H1 (cell line): ENCODE data around the gene CASK. TPM values are rescaled to one million over a fixed set of nuclear protein-coding genes. Genes with fewer than 3 reads are reported as not detected.

ENCODE experiments used
- CTCF ChIA-PET: fragments of 300-600 bp; sonication (Branson Sonifier 250); formaldehyde crosslinking; loops from one replicate; lab custom pipeline; 2021; ENCODE audit not compliant: partially characterized antibody; lab: Charles Lee
- POLR2A ChIA-PET: fragments of 300-600 bp; sonication (Branson Sonifier 250); formaldehyde crosslinking; loops from one replicate; lab custom pipeline; 2021; ENCODE audit warnings: inconsistent platforms; ENCODE audit not compliant: partially characterized antibody; lab: Charles Lee
- DNase-seq, 2 experiments: peaks; one replicate each; pipeline versions ENCODE4 v3.0.0 to v3.0.0-alpha.2; 2010 to 2022; ENCODE audit warnings: low spot score in 2 of 2, low read depth in 1 of 2, mixed read lengths in 1 of 2
- FAIRE-seq: peaks from 2 replicates; lab custom pipeline; 2011; peaks lifted over from hg19 to GRCh38; lab: Jason Lieb, UNC
- H2AFZ ChIP-seq: 2 replicates; pipeline ENCODE4 v1.8.1; 2012; ENCODE audit warnings: low read length, inconsistent platforms
- H2AK5ac ChIP-seq: 2 replicates; pipeline ENCODE4 v1.6.1; 2013; ENCODE audit warnings: low read depth, low read length
- H2BK120ac ChIP-seq: replicated peaks from 2 replicates; pipeline ENCODE3; 2013; ENCODE audit warnings: low read depth, low read length, inconsistent platforms
- H2BK12ac ChIP-seq: 2 replicates; pipeline ENCODE4 v1.6.1; 2013; ENCODE audit warnings: low read depth, low read length
- H2BK15ac ChIP-seq: 2 replicates; pipeline ENCODE4 v1.6.1; 2013; ENCODE audit warnings: low read length
- H2BK20ac ChIP-seq: 2 replicates; pipeline ENCODE4 v1.6.1; 2013; ENCODE audit warnings: low read length
- H2BK5ac ChIP-seq: 2 replicates; pipeline ENCODE4 v1.6.1; 2013; ENCODE audit warnings: low read depth, low read length
- H3K14ac ChIP-seq: 2 replicates; pipeline ENCODE4 v1.6.1; 2013; ENCODE audit warnings: inconsistent platforms; ENCODE audit not compliant: insufficient read length
- H3K18ac ChIP-seq: 2 replicates; pipeline ENCODE4 v1.6.1; 2013; ENCODE audit warnings: low read length; ENCODE audit errors: extremely low read depth
- H3K23ac ChIP-seq: 2 replicates; pipeline ENCODE4 v1.6.1; 2013; ENCODE audit warnings: inconsistent platforms; ENCODE audit not compliant: insufficient read length
- H3K23me2 ChIP-seq: 2 replicates; pipeline ENCODE4 v1.6.1; 2013; ENCODE audit warnings: low read depth, low read length
- H3K27ac ChIP-seq: 2 replicates; pipeline ENCODE4 v1.6.1; 2011; ENCODE audit warnings: low read depth, low read length, inconsistent platforms
- H3K27me3 ChIP-seq, 4 experiments: replicated peaks in 1 of 4; 1 replicate in 1 of 4; 2 replicates in 3 of 4; pipeline versions ENCODE4 v1.6.1 to v1.8.1; 2011 to 2013; ENCODE audit warnings: low read length in 3 of 4, mild to moderate bottlenecking in 3 of 4, inconsistent platforms in 2 of 4, mixed read lengths in 2 of 4, moderate library complexity in 1 of 4; ENCODE audit not compliant: control insufficient read depth in 3 of 4, insufficient read depth in 3 of 4; ENCODE audit errors: extremely low read depth in 1 of 4
- H3K36me3 ChIP-seq, 4 experiments: 2 replicates each; pipeline versions ENCODE4 v1.6.1 to v1.8.1; 2011 to 2013; ENCODE audit warnings: mild to moderate bottlenecking in 4 of 4, low read length in 3 of 4, moderate library complexity in 2 of 4, control low read depth in 1 of 4, inconsistent platforms in 1 of 4; ENCODE audit not compliant: insufficient read depth in 4 of 4, control insufficient read depth in 2 of 4
- H3K4ac ChIP-seq: replicated peaks from 2 replicates; pipeline ENCODE3; 2013; ENCODE audit warnings: low read length, low read depth, mixed read lengths, inconsistent platforms; ENCODE audit not compliant: insufficient read length
- H3K4me1 ChIP-seq, 4 experiments: replicated peaks in 1 of 4; 1 replicate in 1 of 4; 2 replicates in 3 of 4; pipeline versions ENCODE4 v1.6.1 to v1.8.1; 2011 to 2013; ENCODE audit warnings: low read length in 3 of 4, inconsistent platforms in 2 of 4, mixed read lengths in 1 of 4; ENCODE audit not compliant: insufficient read depth in 4 of 4, control insufficient read depth in 3 of 4
- H3K4me2 ChIP-seq, 2 experiments: 2 replicates each; pipeline versions ENCODE4 v1.6.1 to v1.8.1; 2011 to 2013; ENCODE audit warnings: low read depth in 2 of 2, low read length in 2 of 2, control low read depth in 1 of 2, inconsistent platforms in 1 of 2, mild to moderate bottlenecking in 1 of 2; ENCODE audit not compliant: insufficient read depth in 1 of 2
- H3K4me3 ChIP-seq, 4 experiments: fragments of 200-600, 300-600 bp in 1 of 4; sonication (generic), shearing (Covaris generic), sonication (Bioruptor Twin) in 1 of 4; 2 replicates each; pipeline versions ENCODE4 v1.5.1 to v1.8.1; 2011 to 2016; ENCODE audit warnings: low read length in 4 of 4, low read depth in 3 of 4, control low read depth in 2 of 4, inconsistent platforms in 2 of 4, mild to moderate bottlenecking in 2 of 4, mixed read lengths in 1 of 4, moderate library complexity in 1 of 4; ENCODE audit not compliant: insufficient read depth in 2 of 4; ENCODE audit errors: extremely low read depth in 1 of 4
- H3K56ac ChIP-seq: replicated peaks from 2 replicates; pipeline ENCODE3; 2013; ENCODE audit warnings: low read depth, mild to moderate bottlenecking, mixed read lengths, low read length, inconsistent platforms; ENCODE audit not compliant: insufficient read length
- H3K79me1 ChIP-seq: 2 replicates; pipeline ENCODE4 v1.6.1; 2013; ENCODE audit warnings: low read depth, low read length, control low read depth
- H3K79me2 ChIP-seq, 2 experiments: 2 replicates each; pipeline versions ENCODE4 v1.6.1 to v1.8.1; 2012 to 2013; ENCODE audit warnings: low read length in 2 of 2, mild to moderate bottlenecking in 2 of 2, inconsistent platforms in 1 of 2; ENCODE audit not compliant: insufficient read depth in 2 of 2, control insufficient read depth in 1 of 2
- H3K9ac ChIP-seq, 4 experiments: replicated peaks in 1 of 4; 1 replicate in 1 of 4; 2 replicates in 3 of 4; pipeline versions ENCODE4 v1.6.1 to v1.8.1; 2011 to 2013; ENCODE audit warnings: low read depth in 3 of 4, low read length in 3 of 4, control low read depth in 2 of 4, mild to moderate bottlenecking in 2 of 4, moderate library complexity in 2 of 4, inconsistent platforms in 1 of 4; ENCODE audit errors: extremely low read depth in 1 of 4
- H3K9me3 ChIP-seq, 2 experiments: 2 replicates each; pipeline versions ENCODE4 v1.6.1 to v1.8.1; 2012 to 2013; ENCODE audit warnings: mild to moderate bottlenecking in 2 of 2, moderate library complexity in 2 of 2, control low read depth in 1 of 2, inconsistent platforms in 1 of 2, low read depth in 1 of 2, low read length in 1 of 2, mixed read lengths in 1 of 2; ENCODE audit not compliant: insufficient read depth in 2 of 2
- H4K20me1 ChIP-seq, 2 experiments: replicated peaks in 1 of 2; 2 replicates each; pipeline versions ENCODE3 to v1.8.1; 2011 to 2013; ENCODE audit warnings: inconsistent platforms in 2 of 2, low read length in 2 of 2, mild to moderate bottlenecking in 1 of 2; ENCODE audit not compliant: insufficient read depth in 2 of 2, control insufficient read depth in 1 of 2
- H4K5ac ChIP-seq: 2 replicates; pipeline ENCODE4 v1.6.1; 2013; ENCODE audit warnings: low read length, low read depth, mixed read lengths, inconsistent platforms; ENCODE audit not compliant: insufficient read length
- H4K8ac ChIP-seq: 2 replicates; pipeline ENCODE4 v1.8.0; 2013; ENCODE audit warnings: mild to moderate bottlenecking, moderate library complexity, low read length, inconsistent platforms; ENCODE audit not compliant: insufficient read depth; ENCODE audit errors: extremely low read depth
- H4K91ac ChIP-seq: replicated peaks from 2 replicates; pipeline ENCODE3; 2013; ENCODE audit warnings: low read length, mixed read lengths, inconsistent platforms; ENCODE audit not compliant: insufficient read length
- BCL11A ChIP-seq, 2 experiments: IDR thresholded peaks; one replicate each; pipeline ENCODE4 v1.6.1; 2011; ENCODE audit warnings: low read depth in 2 of 2, low read length in 2 of 2, mild to moderate bottlenecking in 2 of 2
- HDAC2 ChIP-seq, 2 experiments: fragments of 300-600 bp in 1 of 2; sonication (generic) in 1 of 2; IDR thresholded peaks; 2 replicates each; pipeline ENCODE4 v1.6.1; 2011 to 2012; ENCODE audit warnings: low read depth in 2 of 2, low read length in 2 of 2, mild to moderate bottlenecking in 2 of 2, moderate library complexity in 2 of 2, borderline replicate concordance in 1 of 2, inconsistent platforms in 1 of 2
- JUN ChIP-seq: IDR thresholded peaks from 2 replicates; pipeline ENCODE4 v1.6.1; 2011; ENCODE audit warnings: low read depth, mild to moderate bottlenecking, improper control_type of control experiment, low read length
- PHF8 ChIP-seq: fragments of 200-600 bp; sonication (generic); conservative IDR thresholded peaks from 2 replicates; pipeline ENCODE4 v1.7.1; 2012; ENCODE audit warnings: low read depth, mild to moderate bottlenecking, inconsistent platforms, low read length, moderate library complexity
- SP2 ChIP-seq: IDR thresholded peaks from 2 replicates; pipeline ENCODE4 v1.6.1; 2012; ENCODE audit warnings: mild to moderate bottlenecking, low read length, inconsistent platforms
- TAF7 ChIP-seq: optimal IDR thresholded peaks from 2 replicates; pipeline ENCODE3; 2011; ENCODE audit warnings: low read depth, mild to moderate bottlenecking, inconsistent platforms, low read length, moderate library complexity, borderline replicate concordance
- TCF12 ChIP-seq: IDR thresholded peaks from 2 replicates; pipeline ENCODE4 v1.6.1; 2011; ENCODE audit warnings: low read depth, mild to moderate bottlenecking, low read length
- ZNF274 ChIP-seq: IDR thresholded peaks from 2 replicates; pipeline ENCODE4 v1.7.0; 2012; ENCODE audit warnings: low read length, borderline replicate concordance; ENCODE audit errors: extremely low read depth
- WGBS, 2 experiments: shearing (Covaris generic) in 1 of 2; methylation state at CpG; one replicate each; pipeline versions ENCODE4 v1.1.6 to v1.1.7; 2013 to 2015; ENCODE audit warnings: low lambda C conversion rate in 2 of 2, mixed read lengths in 2 of 2, inconsistent platforms in 1 of 2, low coverage in 1 of 2, missing lambda C conversion rate in 1 of 2; ENCODE audit not compliant: insufficient replicate concordance in 2 of 2, insufficient coverage in 1 of 2, insufficient read length in 1 of 2; ENCODE audit errors: extremely low coverage in 1 of 2, missing lambda C conversion rate in 1 of 2; 5-methylcytosine and 5-hydroxymethylcytosine counted together
- polyA plus RNA-seq, 7 experiments: library from polyadenylated mRNA; depleted of rRNA in 3 of 7; stranded (reverse) in 5 of 7; unstranded in 2 of 7; fragments of >200 nt in 5 of 7; fragments of 200-250 nt in 2 of 7; gene quantifications; 1 replicate in 5 of 7; 2 replicates in 1 of 7; 4 replicates in 1 of 7; pipeline versions ENCODE4 v1.2.1 to v1.2.3, GENCODE V29; 2011 to 2013; ENCODE audit warnings: missing spikeins in 2 of 7, mixed read lengths in 2 of 7
- total RNA-seq: library from RNA; stranded (reverse); fragmentation: NEBNext Ultra II Directional; extraction: Animal tissue kit (Norgen Biotek cat#: 25700); gene quantifications from 2 replicates; pipeline ENCODE4 v1.2.1, GENCODE V29; 2021

CASK gene
- total and polyA plus RNA-seq, 2 of the 8 experiments (the other 6 are each of a cell fraction or from before 2014, with no cell fraction given), result 21.6 to 55.1 TPM

DNA sequence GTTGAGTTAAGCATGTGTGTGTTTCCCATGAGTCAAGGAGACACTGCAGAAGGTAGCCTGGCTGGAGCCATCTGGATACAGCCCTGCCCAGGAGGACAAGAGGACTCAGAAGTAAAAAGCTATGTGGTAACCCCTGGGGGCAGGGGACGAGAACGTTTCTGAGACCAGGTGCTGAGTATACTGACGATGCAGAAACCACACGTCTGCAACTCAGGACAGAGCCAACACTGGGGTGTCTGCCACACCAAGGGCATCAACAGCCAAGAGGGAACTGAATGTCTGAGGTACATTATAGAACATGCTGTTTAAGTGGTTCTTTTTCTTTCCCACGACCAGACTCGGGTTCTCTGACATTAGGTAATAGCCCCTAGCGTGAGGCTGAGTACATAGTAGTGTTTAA, 328.7 kb downstream of the CASK start:
- Histone ChIP-seq H2AK5ac (no peak overlapping the region), H3K79me1 (no peaks in the 10 kb centered on the region)
- TF ChIP-seq TCF12 (no peak), JUN (no peak), HDAC2 (IDR thresholded peaks at IDR 0.05; ENCODE audit: borderline replicate concordance in 1 of 2, low read depth in 2 of 2, low read length in 2 of 2) (no peak), PHF8 (no peak), BCL11A (IDR thresholded peaks at IDR 0.05; ENCODE audit: low read depth in 2 of 2, low read length in 2 of 2) (no peak), ZNF274 (no peak), SP2 (no peak), TAF7 (no peak)

More for the DNA sequence above, 328.7 kb downstream of the CASK start:
- Histone ChIP-seq H3K23ac (no peak overlapping the region), H3K56ac (no peak overlapping the region), H2BK20ac (no peak overlapping the region), H3K4me2 (no peak overlapping the region), H3K18ac (no peak overlapping the region), H3K4ac (no peak overlapping the region), H4K20me1 (no peaks in the 10 kb centered on the region), H3K27me3 (no peaks in the 10 kb centered on the region), H3K23me2 (no peaks in the 10 kb centered on the region), H2AFZ (no peak overlapping the region), H3K14ac (no peak overlapping the region), H4K91ac (no peak overlapping the region), H3K79me2 (no peaks in the 10 kb centered on the region), H3K27ac (no peak overlapping the region), H2BK15ac (no peak overlapping the region), H4K5ac (no peak overlapping the region), H4K8ac (no peak overlapping the region; the same call in 1 of the 2 replicates), H3K4me3 (no peak overlapping the region), H3K9ac (no peak overlapping the region), H3K9me3 (no peaks in the 10 kb centered on the region), H2BK5ac (no peak overlapping the region), H2BK120ac (no peak overlapping the region), H3K36me3 (no peaks in the 10 kb centered on the region), H2BK12ac (no peak overlapping the region), H3K4me1 (no peaks in the 10 kb centered on the region)
- 99% methylated on average over 7 of the region's 7 CpGs; no CpG with 5 or more reads in 1 of the 2 experiments for WGBS, 2 experiments
- FAIRE-seq, result no peak
- CTCF ChIA-PET, result no interaction called here
- DNase-seq, result no peak
- POLR2A ChIA-PET, result no interaction called here
